HepG2 (cell line): ENCODE results near the gene ZNF503. TPM values are rescaled to one million over a fixed set of nuclear protein-coding genes. Genes with fewer than 3 reads are reported as not detected.

Source experiments
- MBD4 ChIP-seq: IDR thresholded peaks from 2 replicates; pipeline ENCODE4 v1.6.1; 2012; ENCODE audit warnings: low read length, inconsistent platforms, borderline replicate concordance
- MXI1 ChIP-seq: IDR thresholded peaks from 3 replicates; pipeline ENCODE4 v1.6.1; 2012; ENCODE audit warnings: low read depth, low read length, inconsistent platforms, borderline replicate concordance
- NR2C2 ChIP-seq: sonication (generic); formaldehyde crosslinking; IDR thresholded peaks from 2 replicates; pipeline ENCODE4 v1.4.0; 2020; ENCODE audit warnings: missing genetic modification reagents, mild to moderate bottlenecking, moderate library complexity, borderline replicate concordance
- RFX3 ChIP-seq: IDR thresholded peaks from 2 replicates; pipeline ENCODE4 v1.6.1; 2016; ENCODE audit warnings: missing biosample characterization, missing genetic modification reagents
- TBX3 ChIP-seq: fragments of 450-650 bp; IDR thresholded peaks from 2 replicates; pipeline ENCODE4 v1.6.1; 2017; ENCODE audit warnings: antibody characterized with exemption, mild to moderate bottlenecking, inconsistent platforms, borderline replicate concordance
- TP53 ChIP-seq: sonication (generic); formaldehyde crosslinking; conservative IDR thresholded peaks from 2 replicates; pipeline ENCODE4 v1.4.0; 2020; ENCODE audit warnings: missing genetic modification reagents
- ZEB1 ChIP-seq: IDR thresholded peaks from 2 replicates; pipeline ENCODE4 v1.6.1; 2012; ENCODE audit warnings: mild to moderate bottlenecking, low read depth, inconsistent platforms; ENCODE audit not compliant: insufficient replicate concordance
- ZNF274 ChIP-seq: sonication (generic); formaldehyde crosslinking; IDR thresholded peaks from 2 replicates; pipeline ENCODE4 v1.5.1; 2020; ENCODE audit warnings: mild to moderate bottlenecking, missing genetic modification reagents
- ZNF30 ChIP-seq: sonication (generic); formaldehyde crosslinking; IDR thresholded peaks from 2 replicates; pipeline ENCODE4 v1.5.0; 2020; ENCODE audit warnings: mild to moderate bottlenecking, missing genetic modification reagents
- ZNF382 ChIP-seq: sonication (generic); formaldehyde crosslinking; IDR thresholded peaks from 2 replicates; pipeline ENCODE4 v1.5.0; 2020; ENCODE audit warnings: missing genetic modification reagents, mild to moderate bottlenecking, borderline replicate concordance
- ZNF451 ChIP-seq: sonication (generic); formaldehyde crosslinking; IDR thresholded peaks from 2 replicates; pipeline ENCODE4 v1.5.0; 2020; ENCODE audit warnings: mild to moderate bottlenecking, missing genetic modification reagents
- ZNF674 ChIP-seq: sonication (generic); formaldehyde crosslinking; IDR thresholded peaks from 2 replicates; pipeline ENCODE4 v1.5.0; 2020; ENCODE audit warnings: low read depth, mild to moderate bottlenecking, missing genetic modification reagents
- ZNF720 ChIP-seq: sonication (generic); formaldehyde crosslinking; IDR thresholded peaks from 2 replicates; pipeline ENCODE4 v1.4.0; 2020; ENCODE audit warnings: missing genetic modification reagents
- ZNF776 ChIP-seq: sonication (generic); formaldehyde crosslinking; IDR thresholded peaks from 2 replicates; pipeline ENCODE4 v1.4.0; 2020; ENCODE audit warnings: mild to moderate bottlenecking, missing genetic modification reagents
- ZSCAN29 ChIP-seq: sonication (generic); formaldehyde crosslinking; conservative IDR thresholded peaks from 2 replicates; pipeline ENCODE4 v1.4.0; 2020; ENCODE audit warnings: mild to moderate bottlenecking, missing genetic modification reagents
- ZSCAN9 ChIP-seq: IDR thresholded peaks from 2 replicates; pipeline ENCODE4 v1.6.1; 2016; ENCODE audit warnings: borderline replicate concordance
- polyA plus RNA-seq, 8 experiments: library from polyadenylated mRNA; depleted of rRNA in 3 of 8; stranded (reverse) in 7 of 8; unstranded in 1 of 8; fragments of >200 nt; fragmentation: Illumina TruSeq in 4 of 8; extraction: Trizol in 4 of 8; gene quantifications; 2 replicates each; pipeline versions ENCODE4 v1.2.1 to v1.2.3, GENCODE V29; 2011 to 2016; ENCODE audit warnings: low read depth in 4 of 8, missing spikeins in 1 of 8, mixed read lengths in 1 of 8; ENCODE audit not compliant: insufficient read depth in 1 of 8
- total RNA-seq, 5 experiments: library from RNA; depleted of rRNA; stranded (reverse); fragments of >200 nt; fragmentation: Illumina TruSeq; extraction: Trizol; gene quantifications; 2 replicates each; pipeline ENCODE4 v1.2.3, GENCODE V29; 2016; ENCODE audit warnings: low read depth in 1 of 5
- TF ChIP-seq, protein P1 (sequence below): sonication (generic); formaldehyde crosslinking; IDR thresholded peaks from 2 replicates; pipeline ENCODE4 v1.9.0; 2021; ENCODE audit warnings: missing genetic modification reagents, mild to moderate bottlenecking, borderline replicate concordance
- TF ChIP-seq, protein P2 (sequence below): IDR thresholded peaks from 2 replicates; pipeline ENCODE4 v1.6.1; 2016; ENCODE audit warnings: control low read depth
- TF ChIP-seq, protein P3 (sequence below): IDR thresholded peaks from 2 replicates; pipeline ENCODE4 v1.6.1; 2016; ENCODE audit warnings: low read depth, control low read depth
- TF ChIP-seq, protein P4 (sequence below): sonication (generic); formaldehyde crosslinking; IDR thresholded peaks from 2 replicates; pipeline ENCODE4 v1.4.0; 2020; ENCODE audit warnings: missing genetic modification reagents, borderline replicate concordance
- TF ChIP-seq, protein P5 (sequence below): IDR thresholded peaks from 2 replicates; pipeline ENCODE4 v1.6.1; 2018; ENCODE audit warnings: missing genetic modification reagents
- TF ChIP-seq, protein P6 (sequence below): IDR thresholded peaks from 2 replicates; pipeline ENCODE4 v1.6.1; 2016; ENCODE audit warnings: mild to moderate bottlenecking, missing biosample characterization, missing genetic modification reagents

Gene ZNF503
- total and polyA plus RNA-seq, 2 of the 13 experiments (the other 11 are each of a cell fraction or from before 2014, with no cell fraction given): 2.7 to 8.3 TPM

DNA sequence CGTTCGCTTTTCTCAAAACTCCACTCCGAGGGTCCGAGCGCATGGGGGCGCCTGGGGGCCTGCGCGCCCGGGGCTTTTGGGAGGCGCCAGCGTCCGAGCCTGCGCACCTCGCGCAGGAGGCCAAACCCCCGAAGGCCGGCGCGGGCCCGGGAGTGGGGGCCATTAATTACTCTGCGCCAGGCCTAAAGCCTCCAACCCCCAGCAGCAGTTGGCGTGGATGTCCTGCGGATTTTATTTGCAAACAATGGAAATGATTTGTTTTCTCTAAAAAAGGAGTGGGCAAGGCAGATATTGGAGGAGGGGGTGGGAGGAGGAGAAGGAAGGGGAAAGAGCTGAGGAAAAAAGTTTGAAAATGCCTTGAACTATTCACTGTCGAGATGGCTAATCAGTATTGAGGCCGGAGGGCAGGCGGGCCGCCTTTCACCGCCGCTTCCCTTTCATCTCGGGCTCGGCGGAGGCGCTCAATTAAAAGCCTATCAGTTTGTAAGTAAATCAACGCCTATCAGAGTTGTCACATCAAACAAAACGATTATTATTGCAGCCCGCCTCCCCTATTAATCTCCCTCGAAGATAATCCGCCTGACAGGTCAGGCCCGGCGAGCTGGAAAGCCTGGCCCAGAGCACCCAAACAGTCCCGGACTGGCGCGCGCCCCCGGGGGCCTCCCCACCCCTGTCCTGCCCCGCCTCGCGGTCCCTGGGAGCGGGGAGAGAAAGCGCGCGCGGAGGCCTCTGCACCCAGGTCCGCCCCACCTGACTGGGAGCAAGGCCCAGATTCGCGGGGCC lies 3.4 kb upstream of the ZNF503 start (continued):
- TF ChIP-seq ZNF451 (CRISPR knock-in tag): no peak
- no peak for TF ChIP-seq ZNF382 (CRISPR knock-in tag)
- peak; percentile 27 for TF ChIP-seq ZEB1
- TF ChIP-seq, protein P1, sequence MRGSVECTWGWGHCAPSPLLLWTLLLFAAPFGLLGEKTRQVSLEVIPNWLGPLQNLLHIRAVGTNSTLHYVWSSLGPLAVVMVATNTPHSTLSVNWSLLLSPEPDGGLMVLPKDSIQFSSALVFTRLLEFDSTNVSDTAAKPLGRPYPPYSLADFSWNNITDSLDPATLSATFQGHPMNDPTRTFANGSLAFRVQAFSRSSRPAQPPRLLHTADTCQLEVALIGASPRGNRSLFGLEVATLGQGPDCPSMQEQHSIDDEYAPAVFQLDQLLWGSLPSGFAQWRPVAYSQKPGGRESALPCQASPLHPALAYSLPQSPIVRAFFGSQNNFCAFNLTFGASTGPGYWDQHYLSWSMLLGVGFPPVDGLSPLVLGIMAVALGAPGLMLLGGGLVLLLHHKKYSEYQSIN (CRISPR knock-in tag): no peak
- TF ChIP-seq ZSCAN9 (CRISPR knock-in tag): no peak
- TF ChIP-seq, protein P2, sequence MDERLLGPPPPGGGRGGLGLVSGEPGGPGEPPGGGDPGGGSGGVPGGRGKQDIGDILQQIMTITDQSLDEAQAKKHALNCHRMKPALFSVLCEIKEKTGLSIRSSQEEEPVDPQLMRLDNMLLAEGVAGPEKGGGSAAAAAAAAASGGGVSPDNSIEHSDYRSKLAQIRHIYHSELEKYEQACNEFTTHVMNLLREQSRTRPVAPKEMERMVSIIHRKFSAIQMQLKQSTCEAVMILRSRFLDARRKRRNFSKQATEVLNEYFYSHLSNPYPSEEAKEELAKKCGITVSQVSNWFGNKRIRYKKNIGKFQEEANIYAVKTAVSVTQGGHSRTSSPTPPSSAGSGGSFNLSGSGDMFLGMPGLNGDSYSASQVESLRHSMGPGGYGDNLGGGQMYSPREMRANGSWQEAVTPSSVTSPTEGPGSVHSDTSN (CRISPR knock-in tag): peak; percentile 57; the same call in 1 of the 2 replicates
- TF ChIP-seq MBD4: no peak
- no peak; the same call in 1 of the 2 replicates for TF ChIP-seq ZNF30 (CRISPR knock-in tag)
- no peak for TF ChIP-seq RFX3 (CRISPR knock-in tag)
- TF ChIP-seq, protein P3, sequence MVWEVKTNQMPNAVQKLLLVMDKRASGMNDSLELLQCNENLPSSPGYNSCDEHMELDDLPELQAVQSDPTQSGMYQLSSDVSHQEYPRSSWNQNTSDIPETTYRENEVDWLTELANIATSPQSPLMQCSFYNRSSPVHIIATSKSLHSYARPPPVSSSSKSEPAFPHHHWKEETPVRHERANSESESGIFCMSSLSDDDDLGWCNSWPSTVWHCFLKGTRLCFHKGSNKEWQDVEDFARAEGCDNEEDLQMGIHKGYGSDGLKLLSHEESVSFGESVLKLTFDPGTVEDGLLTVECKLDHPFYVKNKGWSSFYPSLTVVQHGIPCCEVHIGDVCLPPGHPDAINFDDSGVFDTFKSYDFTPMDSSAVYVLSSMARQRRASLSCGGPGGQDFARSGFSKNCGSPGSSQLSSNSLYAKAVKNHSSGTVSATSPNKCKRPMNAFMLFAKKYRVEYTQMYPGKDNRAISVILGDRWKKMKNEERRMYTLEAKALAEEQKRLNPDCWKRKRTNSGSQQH (CRISPR knock-in tag): no peak
- no peak for TF ChIP-seq ZNF776 (CRISPR knock-in tag)
- peak; percentile 59; the same call in 1 of the 2 replicates for TF ChIP-seq NR2C2 (CRISPR knock-in tag)
- TF ChIP-seq ZNF274: peak; percentile 74
- TF ChIP-seq, protein P4, sequence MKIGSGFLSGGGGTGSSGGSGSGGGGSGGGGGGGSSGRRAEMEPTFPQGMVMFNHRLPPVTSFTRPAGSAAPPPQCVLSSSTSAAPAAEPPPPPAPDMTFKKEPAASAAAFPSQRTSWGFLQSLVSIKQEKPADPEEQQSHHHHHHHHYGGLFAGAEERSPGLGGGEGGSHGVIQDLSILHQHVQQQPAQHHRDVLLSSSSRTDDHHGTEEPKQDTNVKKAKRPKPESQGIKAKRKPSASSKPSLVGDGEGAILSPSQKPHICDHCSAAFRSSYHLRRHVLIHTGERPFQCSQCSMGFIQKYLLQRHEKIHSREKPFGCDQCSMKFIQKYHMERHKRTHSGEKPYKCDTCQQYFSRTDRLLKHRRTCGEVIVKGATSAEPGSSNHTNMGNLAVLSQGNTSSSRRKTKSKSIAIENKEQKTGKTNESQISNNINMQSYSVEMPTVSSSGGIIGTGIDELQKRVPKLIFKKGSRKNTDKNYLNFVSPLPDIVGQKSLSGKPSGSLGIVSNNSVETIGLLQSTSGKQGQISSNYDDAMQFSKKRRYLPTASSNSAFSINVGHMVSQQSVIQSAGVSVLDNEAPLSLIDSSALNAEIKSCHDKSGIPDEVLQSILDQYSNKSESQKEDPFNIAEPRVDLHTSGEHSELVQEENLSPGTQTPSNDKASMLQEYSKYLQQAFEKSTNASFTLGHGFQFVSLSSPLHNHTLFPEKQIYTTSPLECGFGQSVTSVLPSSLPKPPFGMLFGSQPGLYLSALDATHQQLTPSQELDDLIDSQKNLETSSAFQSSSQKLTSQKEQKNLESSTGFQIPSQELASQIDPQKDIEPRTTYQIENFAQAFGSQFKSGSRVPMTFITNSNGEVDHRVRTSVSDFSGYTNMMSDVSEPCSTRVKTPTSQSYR (CRISPR knock-in tag): peak; percentile 13; the same call in 1 of the 2 replicates
- 0 out of 2 replicates have a peak, but pooled peaks have one; percentile 41 for TF ChIP-seq TP53 (CRISPR knock-in tag)
- peak; percentile 85 for TF ChIP-seq ZSCAN29 (CRISPR knock-in tag)
- no peak for TF ChIP-seq MXI1
- TF ChIP-seq, protein P5, sequence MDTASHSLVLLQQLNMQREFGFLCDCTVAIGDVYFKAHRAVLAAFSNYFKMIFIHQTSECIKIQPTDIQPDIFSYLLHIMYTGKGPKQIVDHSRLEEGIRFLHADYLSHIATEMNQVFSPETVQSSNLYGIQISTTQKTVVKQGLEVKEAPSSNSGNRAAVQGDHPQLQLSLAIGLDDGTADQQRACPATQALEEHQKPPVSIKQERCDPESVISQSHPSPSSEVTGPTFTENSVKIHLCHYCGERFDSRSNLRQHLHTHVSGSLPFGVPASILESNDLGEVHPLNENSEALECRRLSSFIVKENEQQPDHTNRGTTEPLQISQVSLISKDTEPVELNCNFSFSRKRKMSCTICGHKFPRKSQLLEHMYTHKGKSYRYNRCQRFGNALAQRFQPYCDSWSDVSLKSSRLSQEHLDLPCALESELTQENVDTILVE (CRISPR knock-in tag): no peak
- TF ChIP-seq ZNF674 (CRISPR knock-in tag): no peak
- no peak for TF ChIP-seq ZNF720
- peak; percentile 89 for TF ChIP-seq TBX3
- TF ChIP-seq, protein P6, sequence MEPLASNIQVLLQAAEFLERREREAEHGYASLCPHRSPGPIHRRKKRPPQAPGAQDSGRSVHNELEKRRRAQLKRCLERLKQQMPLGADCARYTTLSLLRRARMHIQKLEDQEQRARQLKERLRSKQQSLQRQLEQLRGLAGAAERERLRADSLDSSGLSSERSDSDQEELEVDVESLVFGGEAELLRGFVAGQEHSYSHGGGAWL (CRISPR knock-in tag): peak; percentile 77
